KMS-11 (cell line): ENCODE data around the gene ZNF532.
A peak's percentile ranks its signal among the peaks of the same experiment; 100 is the strongest.

Experiments
- H2AFZ ChIP-seq: fragments of 200-600 bp; sonication (generic); 2 replicates; pipeline ENCODE4 v1.6.1; 2016; ENCODE audit warnings: antibody characterized with exemption, mixed run types, low read depth
- H3K27ac ChIP-seq: fragments of 200-600 bp; sonication (generic); 2 replicates; pipeline ENCODE4 v1.6.1; 2016; ENCODE audit warnings: mild to moderate bottlenecking, mixed run types
- H3K27me3 ChIP-seq: fragments of 200-600 bp; sonication (generic); 2 replicates; pipeline ENCODE4 v1.6.1; 2017; ENCODE audit warnings: mild to moderate bottlenecking, low read depth, mixed run types, moderate library complexity; ENCODE audit not compliant: insufficient read depth
- H3K36me3 ChIP-seq: fragments of 200-600 bp; sonication (generic); 2 replicates; pipeline ENCODE4 v1.6.1; 2017; ENCODE audit warnings: mild to moderate bottlenecking, mixed run types; ENCODE audit not compliant: insufficient read depth
- H3K4me1 ChIP-seq: fragments of 200-600 bp; sonication (generic); 2 replicates; pipeline ENCODE4 v1.6.1; 2016; ENCODE audit warnings: mild to moderate bottlenecking, low read depth, mixed run types; ENCODE audit not compliant: poor library complexity, severe bottlenecking
- H3K4me2 ChIP-seq: fragments of 200-600 bp; sonication (generic); 2 replicates; pipeline ENCODE4 v1.7.0; 2016; ENCODE audit warnings: mild to moderate bottlenecking, mixed run types
- H3K4me3 ChIP-seq: fragments of 200-600 bp; sonication (generic); IDR thresholded peaks from 2 replicates; pipeline ENCODE4 v1.6.1; 2017; ENCODE audit warnings: low read depth, low read length, mixed read lengths; ENCODE audit not compliant: insufficient read depth
- H3K79me2 ChIP-seq: fragments of 200-600 bp; sonication (generic); 2 replicates; pipeline ENCODE4 v1.6.1; 2016; ENCODE audit warnings: low read depth, mixed run types; ENCODE audit not compliant: insufficient read depth
- H3K9ac ChIP-seq: fragments of 200-600 bp; sonication (generic); 2 replicates; pipeline ENCODE4 v1.6.1; 2016; ENCODE audit warnings: mild to moderate bottlenecking, mixed run types
- H4K20me1 ChIP-seq: fragments of 200-600 bp; sonication (generic); 2 replicates; pipeline ENCODE4 v1.6.1; 2016; ENCODE audit warnings: mild to moderate bottlenecking, mixed run types; ENCODE audit not compliant: insufficient read depth
- TF ChIP-seq, protein P1 (sequence below): fragments of 200-600 bp; sonication (generic); conservative IDR thresholded peaks from 2 replicates; pipeline ENCODE4 v1.6.1; 2017; ENCODE audit warnings: low read depth, mild to moderate bottlenecking, antibody characterized with exemption, low read length, moderate library complexity, mixed read lengths

Gene ZNF532

GRCh38 chr18:58909521-58909920 is 44.8 kb downstream of the ZNF532 start:
- Histone ChIP-seq H2AFZ (no peak overlapping the region), H3K9ac (no peak overlapping the region), H3K4me1 (peaks cover 52% of the 10 kb centered on the region), H3K27ac (no peak overlapping the region), H3K79me2 (no peaks in the 10 kb centered on the region), H3K36me3 (no peaks in the 10 kb centered on the region), H3K4me2 (no peak overlapping the region), H4K20me1 (no peaks in the 10 kb centered on the region), H3K4me3 (no peak overlapping the region), H3K27me3 (no peaks in the 10 kb centered on the region)
- TF ChIP-seq, protein P1, sequence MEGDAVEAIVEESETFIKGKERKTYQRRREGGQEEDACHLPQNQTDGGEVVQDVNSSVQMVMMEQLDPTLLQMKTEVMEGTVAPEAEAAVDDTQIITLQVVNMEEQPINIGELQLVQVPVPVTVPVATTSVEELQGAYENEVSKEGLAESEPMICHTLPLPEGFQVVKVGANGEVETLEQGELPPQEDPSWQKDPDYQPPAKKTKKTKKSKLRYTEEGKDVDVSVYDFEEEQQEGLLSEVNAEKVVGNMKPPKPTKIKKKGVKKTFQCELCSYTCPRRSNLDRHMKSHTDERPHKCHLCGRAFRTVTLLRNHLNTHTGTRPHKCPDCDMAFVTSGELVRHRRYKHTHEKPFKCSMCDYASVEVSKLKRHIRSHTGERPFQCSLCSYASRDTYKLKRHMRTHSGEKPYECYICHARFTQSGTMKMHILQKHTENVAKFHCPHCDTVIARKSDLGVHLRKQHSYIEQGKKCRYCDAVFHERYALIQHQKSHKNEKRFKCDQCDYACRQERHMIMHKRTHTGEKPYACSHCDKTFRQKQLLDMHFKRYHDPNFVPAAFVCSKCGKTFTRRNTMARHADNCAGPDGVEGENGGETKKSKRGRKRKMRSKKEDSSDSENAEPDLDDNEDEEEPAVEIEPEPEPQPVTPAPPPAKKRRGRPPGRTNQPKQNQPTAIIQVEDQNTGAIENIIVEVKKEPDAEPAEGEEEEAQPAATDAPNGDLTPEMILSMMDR = no peak

- TF ChIP-seq, protein P1 = no peak
- no peaks in the 10 kb centered on the region for H3K27me3 ChIP-seq
- H4K20me1 ChIP-seq = no peaks in the 10 kb centered on the region
- no peaks in the 10 kb centered on the region for H3K36me3 ChIP-seq
- H3K4me3 ChIP-seq = no peak overlapping the region
- H2AFZ ChIP-seq = peak overlapping the region; percentile 47; the same call in 1 of the 2 replicates
- H3K4me1 ChIP-seq = peaks cover 70% of the 10 kb centered on the region
- no peaks in the 10 kb centered on the region for H3K79me2 ChIP-seq
- H3K27ac ChIP-seq = peak overlapping the region; percentile 61
- H3K4me2 ChIP-seq = peak overlapping the region; percentile 94
- H3K9ac ChIP-seq = peak overlapping the region; percentile 41; the same call in 1 of the 2 replicates
Measured at GRCh38 chr18:58911241-58911640, 46.6 kb downstream of the ZNF532 start.

GRCh38 chr18:58911766-58912165 is 47.1 kb downstream of the ZNF532 start:
- TF ChIP-seq, protein P1 = no peak
- H3K4me3 ChIP-seq = no peak overlapping the region
- H4K20me1 ChIP-seq = no peaks in the 10 kb centered on the region
- peaks cover 74% of the 10 kb centered on the region for H3K4me1 ChIP-seq
- H3K27me3 ChIP-seq = no peaks in the 10 kb centered on the region
- no peaks in the 10 kb centered on the region for H3K36me3 ChIP-seq
- H3K4me2 ChIP-seq = peak overlapping the region; percentile 94
- peak overlapping the region; percentile 47; the same call in 1 of the 2 replicates for H2AFZ ChIP-seq
- H3K79me2 ChIP-seq = no peaks in the 10 kb centered on the region
- H3K27ac ChIP-seq = peak overlapping the region; percentile 61
- H3K9ac ChIP-seq = peak overlapping the region; percentile 41; the same call in 1 of the 2 replicates

GRCh38 chr18:58915006-58915799 is 50.5 kb downstream of the ZNF532 start:
- no peaks in the 10 kb centered on the region for H3K27me3 ChIP-seq
- peak overlapping the region; percentile 30 for H2AFZ ChIP-seq
- no peaks in the 10 kb centered on the region for H3K79me2 ChIP-seq
- no peaks in the 10 kb centered on the region for H4K20me1 ChIP-seq
- H3K36me3 ChIP-seq = no peaks in the 10 kb centered on the region; the same call in 1 of the 2 replicates
- TF ChIP-seq, protein P1 = no peak
- peaks cover 64% of the 10 kb centered on the region for H3K4me1 ChIP-seq
- H3K9ac ChIP-seq = peak overlapping the region; percentile 33; the same call in 1 of the 2 replicates
- peak overlapping the region; percentile 68 for H3K27ac ChIP-seq
- peak overlapping the region; percentile 70 for H3K4me2 ChIP-seq
- H3K4me3 ChIP-seq = no peak overlapping the region
